Thyroid gland (tissue), 4 donors: ENCODE results near the gene RBBP8.

ENCODE experiments used
- POLR2A ChIP-seq, 2 donors: fragments of 450-650 bp; IDR thresholded peaks; one replicate each; pipeline ENCODE4 v1.6.1; 2017; ENCODE audit warnings: antibody characterized with exemption in 2 of 2, mild to moderate bottlenecking in 2 of 2, moderate library complexity in 1 of 2
- TF ChIP-seq, protein P1 (sequence below), 6 experiments: fragments of 200-600 bp in 3 of 6; fragments of 450-650 bp in 3 of 6; sonication (generic) in 3 of 6; IDR thresholded peaks; one replicate each; pipeline ENCODE4 v1.5.1; 2016 to 2019; ENCODE audit warnings: antibody characterized with exemption in 6 of 6, mild to moderate bottlenecking in 2 of 6, inconsistent platforms in 1 of 6, moderate library complexity in 1 of 6

DNA sequence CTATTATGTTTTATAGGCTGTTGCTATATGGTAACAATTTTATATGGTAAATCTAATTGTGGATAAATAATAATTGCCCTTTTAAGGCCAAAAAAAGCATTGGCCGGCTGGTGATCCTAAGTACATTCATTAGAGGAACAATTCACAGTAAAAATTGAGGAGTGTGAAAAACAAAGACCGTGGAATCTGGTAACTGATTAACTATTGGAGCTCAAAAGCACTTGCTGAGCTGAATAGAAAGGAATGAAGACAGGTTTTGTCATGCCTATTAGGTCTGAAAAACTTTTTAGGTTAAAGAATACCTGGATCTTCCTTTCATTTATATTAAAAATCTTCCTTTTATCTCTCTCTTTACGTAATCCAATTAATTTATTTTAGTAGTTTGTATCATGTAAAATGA is 18.5 kb upstream of the RBBP8 start:
- TF ChIP-seq, protein P1, sequence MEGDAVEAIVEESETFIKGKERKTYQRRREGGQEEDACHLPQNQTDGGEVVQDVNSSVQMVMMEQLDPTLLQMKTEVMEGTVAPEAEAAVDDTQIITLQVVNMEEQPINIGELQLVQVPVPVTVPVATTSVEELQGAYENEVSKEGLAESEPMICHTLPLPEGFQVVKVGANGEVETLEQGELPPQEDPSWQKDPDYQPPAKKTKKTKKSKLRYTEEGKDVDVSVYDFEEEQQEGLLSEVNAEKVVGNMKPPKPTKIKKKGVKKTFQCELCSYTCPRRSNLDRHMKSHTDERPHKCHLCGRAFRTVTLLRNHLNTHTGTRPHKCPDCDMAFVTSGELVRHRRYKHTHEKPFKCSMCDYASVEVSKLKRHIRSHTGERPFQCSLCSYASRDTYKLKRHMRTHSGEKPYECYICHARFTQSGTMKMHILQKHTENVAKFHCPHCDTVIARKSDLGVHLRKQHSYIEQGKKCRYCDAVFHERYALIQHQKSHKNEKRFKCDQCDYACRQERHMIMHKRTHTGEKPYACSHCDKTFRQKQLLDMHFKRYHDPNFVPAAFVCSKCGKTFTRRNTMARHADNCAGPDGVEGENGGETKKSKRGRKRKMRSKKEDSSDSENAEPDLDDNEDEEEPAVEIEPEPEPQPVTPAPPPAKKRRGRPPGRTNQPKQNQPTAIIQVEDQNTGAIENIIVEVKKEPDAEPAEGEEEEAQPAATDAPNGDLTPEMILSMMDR (IDR thresholded peaks at IDR 0.05) = no peak
- TF ChIP-seq POLR2A (IDR thresholded peaks at IDR 0.05) = no peak
